HG02798 (cell line): ENCODE measurements around the gene PCDHB15.
"Not testable (repeated sequence)": the region's sequence is repeated elsewhere in the genome, so short reads cannot be mapped to it uniquely, and the experiment has no call there.

Experiments used
- ATAC-seq: cut with Tn5 transposase; IDR thresholded peaks from one replicate; pipeline ENCODE4 v1.9.1; 2021; ENCODE audit warnings: mild to moderate bottlenecking; ENCODE audit not compliant: unreplicated experiment, poor library complexity

PCDHB15 gene

GRCh38 chr5:141245250-141245717 is at the start of gene PCDHB15:
PCDHB15 (plus strand) TSS chr5:141245395; CDS start chr5:141245579, 184 bp downstream.
- no peak for ATAC-seq

GRCh38 chr5:141196363-141196762 is 48.8 kb upstream of the PCDHB15 start:
- no peak for ATAC-seq

- ATAC-seq = no peak
Observed at GRCh38 chr5:141199359-141200235, 45.6 kb upstream of the PCDHB15 start, which contains the start of gene PCDHB11. PCDHB11 (plus strand) TSS chr5:141199627; CDS start chr5:141199775, 148 bp downstream.

GRCh38 chr5:141201126-141201525 is 44.1 kb upstream of the PCDHB15 start:
- ATAC-seq = not testable (repeated sequence)

- ATAC-seq = not testable (repeated sequence)
Observed at GRCh38 chr5:141201646-141202045, 43.5 kb upstream of the PCDHB15 start.

GRCh38 chr5:141208478-141208877 is 36.7 kb upstream of the PCDHB15 start, which contains the start of gene PCDHB12:
PCDHB12 (plus strand) TSS chr5:141208719; CDS start chr5:141208908, 189 bp downstream.
- no peak for ATAC-seq

- not testable (repeated sequence) for ATAC-seq
Observed at GRCh38 chr5:141210281-141210680, 34.9 kb upstream of the PCDHB15 start.

- ATAC-seq = not testable (repeated sequence)
Observed at GRCh38 chr5:141210849-141211248, 34.3 kb upstream of the PCDHB15 start.

- ATAC-seq = not testable (repeated sequence)
Observed at GRCh38 chr5:141213656-141214339, 31.4 kb upstream of the PCDHB15 start, which contains the start of gene PCDHB13. PCDHB13 (plus strand) TSS chr5:141213919; CDS start chr5:141214124, 205 bp downstream.

- not testable (repeated sequence) for ATAC-seq
Observed at GRCh38 chr5:141214583-141214982, 30.6 kb upstream of the PCDHB15 start.

GRCh38 chr5:141215504-141215903 is 29.7 kb upstream of the PCDHB15 start:
- not testable (repeated sequence) for ATAC-seq

GRCh38 chr5:141216035-141216434 is 29.2 kb upstream of the PCDHB15 start:
- not testable (repeated sequence) for ATAC-seq

GRCh38 chr5:141223112-141223783 is 21.9 kb upstream of the PCDHB15 start, which contains the start of gene PCDHB14:
PCDHB14 (plus strand) TSS chr5:141223343; CDS start chr5:141223506, 163 bp downstream.
- no peak for ATAC-seq

GRCh38 chr5:141224844-141225243 is 20.4 kb upstream of the PCDHB15 start:
- not testable (repeated sequence) for ATAC-seq

- ATAC-seq = not testable (repeated sequence)
Observed at GRCh38 chr5:141225421-141225820, 19.8 kb upstream of the PCDHB15 start.

- no peak for ATAC-seq
Observed at GRCh38 chr5:141234109-141234667, 11.0 kb upstream of the PCDHB15 start.

GRCh38 chr5:141235922-141236321 is 9.3 kb upstream of the PCDHB15 start:
- ATAC-seq = not testable (repeated sequence)

GRCh38 chr5:141236516-141237313 is 8.5 kb upstream of the PCDHB15 start:
- ATAC-seq = no peak

- no peak for ATAC-seq
Observed at GRCh38 chr5:141241496-141241895, 3.7 kb upstream of the PCDHB15 start.
